ENCODE measurements around the gene FUT7.

Gene FUT7

DNA sequence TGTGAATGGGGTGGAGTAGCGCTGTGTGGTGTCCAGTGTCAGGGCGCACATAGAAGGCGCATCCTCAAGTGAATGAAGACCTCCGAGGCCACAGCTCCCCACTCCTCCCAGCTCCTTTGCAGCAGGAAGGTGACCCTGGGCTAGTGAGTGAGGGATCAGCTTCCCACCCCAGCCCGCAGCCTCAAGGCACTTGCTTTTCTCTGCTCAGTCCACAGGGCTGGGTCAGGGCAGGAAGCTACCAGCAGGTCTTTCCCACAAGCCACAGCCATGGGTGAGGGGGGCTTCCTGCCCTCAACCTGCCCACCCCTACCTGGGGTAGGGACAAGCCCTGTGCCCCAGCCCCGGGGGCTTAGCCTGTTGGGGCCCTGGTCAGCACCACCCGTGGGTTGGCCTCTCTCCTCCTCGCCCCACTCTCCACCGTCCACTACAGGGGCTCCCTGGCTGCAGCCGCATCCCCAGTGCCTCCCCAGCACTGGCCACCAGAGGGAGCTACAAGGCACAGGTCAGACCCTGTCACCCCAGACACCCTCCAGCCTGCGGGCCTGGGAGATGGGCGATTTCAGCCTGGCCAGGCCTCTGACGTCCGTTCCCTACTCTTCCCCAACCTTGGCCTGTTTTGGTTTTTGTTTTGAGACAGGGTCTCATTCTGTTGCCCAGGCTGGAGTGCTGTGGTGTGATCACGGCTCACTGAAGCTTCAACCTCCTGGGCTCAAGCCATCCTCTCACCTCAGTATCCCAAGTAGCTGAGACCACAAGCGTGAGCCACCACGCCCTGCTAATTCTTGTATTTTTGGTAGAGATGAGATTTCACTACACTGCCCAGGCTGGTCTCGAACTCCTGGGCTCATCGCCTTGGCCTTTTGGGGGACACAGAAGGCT is 2.6 kb downstream of the FUT7 start (continued):
- TF ChIP-seq BCL11B (tag by site-specific recombination; IDR thresholded peaks at IDR 0.05; ENCODE audit: low read depth) (peak; percentile 91), ZNF629 (tag by site-specific recombination; IDR thresholded peaks at IDR 0.05) (no peak), TRIM28 (IDR thresholded peaks at IDR 0.05; ENCODE audit: borderline replicate concordance, low read length) (no peak), ZNF792 (tag by site-specific recombination; IDR thresholded peaks at IDR 0.05) (no peak), ZNF670 (tag by site-specific recombination; IDR thresholded peaks at IDR 0.05; ENCODE audit: low read depth) (no peak), ZBTB17 (tag by site-specific recombination; IDR thresholded peaks at IDR 0.05) (no peak; the same call in 1 of the 2 replicates), ZNF768 (tag by site-specific recombination; IDR thresholded peaks at IDR 0.05) (no peak), ZNF324 (tag by site-specific recombination; IDR thresholded peaks at IDR 0.05) (no peak; the same call in 1 of the 2 replicates), ZNF830 (tag by site-specific recombination; IDR thresholded peaks at IDR 0.05; ENCODE audit: low read depth) (no peak), OSR2 (tag by site-specific recombination; IDR thresholded peaks at IDR 0.05) (no peak), ZNF776 (tag by site-specific recombination; IDR thresholded peaks at IDR 0.05; ENCODE audit: borderline replicate concordance) (no peak), SP2 (tag by site-specific recombination; IDR thresholded peaks at IDR 0.05) (peak; percentile 29), KLF16 (tag by site-specific recombination; IDR thresholded peaks at IDR 0.05) (no peak), ZNF596 (tag by site-specific recombination; IDR thresholded peaks at IDR 0.05) (no peak), KLF1 (tag by site-specific recombination; IDR thresholded peaks at IDR 0.05) (peak; percentile 32), ZNF221 (tag by site-specific recombination; IDR thresholded peaks at IDR 0.05; ENCODE audit: borderline replicate concordance) (no peak), ZNF555 (tag by site-specific recombination; conservative IDR thresholded peaks at IDR 0.05) (no peak), ZNF138 (tag by site-specific recombination; IDR thresholded peaks at IDR 0.05; ENCODE audit: borderline replicate concordance) (no peak), GLI2 (tag by site-specific recombination; IDR thresholded peaks at IDR 0.05; ENCODE audit: borderline replicate concordance, low read depth) (no peak), ZNF366 (tag by site-specific recombination; conservative IDR thresholded peaks at IDR 0.05) (no peak), ZNF132 (tag by site-specific recombination; IDR thresholded peaks at IDR 0.05; ENCODE audit: borderline replicate concordance) (no peak), ZNF121 (tag by site-specific recombination; IDR thresholded peaks at IDR 0.05) (no peak; the same call in 1 of the 2 replicates), ZNF558 (tag by site-specific recombination; IDR thresholded peaks at IDR 0.05) (no peak), ZFHX2 (tag by site-specific recombination; conservative IDR thresholded peaks at IDR 0.05) (no peak), ZNF157 (tag by site-specific recombination; IDR thresholded peaks at IDR 0.05) (no peak), ZNF416 (tag by site-specific recombination; IDR thresholded peaks at IDR 0.05) (no peak), ZNF114 (tag by site-specific recombination; IDR thresholded peaks at IDR 0.05) (no peak), ZNF211 (tag by site-specific recombination; IDR thresholded peaks at IDR 0.05; ENCODE audit: low read depth) (no peak)
- TF ChIP-seq, protein P1, sequence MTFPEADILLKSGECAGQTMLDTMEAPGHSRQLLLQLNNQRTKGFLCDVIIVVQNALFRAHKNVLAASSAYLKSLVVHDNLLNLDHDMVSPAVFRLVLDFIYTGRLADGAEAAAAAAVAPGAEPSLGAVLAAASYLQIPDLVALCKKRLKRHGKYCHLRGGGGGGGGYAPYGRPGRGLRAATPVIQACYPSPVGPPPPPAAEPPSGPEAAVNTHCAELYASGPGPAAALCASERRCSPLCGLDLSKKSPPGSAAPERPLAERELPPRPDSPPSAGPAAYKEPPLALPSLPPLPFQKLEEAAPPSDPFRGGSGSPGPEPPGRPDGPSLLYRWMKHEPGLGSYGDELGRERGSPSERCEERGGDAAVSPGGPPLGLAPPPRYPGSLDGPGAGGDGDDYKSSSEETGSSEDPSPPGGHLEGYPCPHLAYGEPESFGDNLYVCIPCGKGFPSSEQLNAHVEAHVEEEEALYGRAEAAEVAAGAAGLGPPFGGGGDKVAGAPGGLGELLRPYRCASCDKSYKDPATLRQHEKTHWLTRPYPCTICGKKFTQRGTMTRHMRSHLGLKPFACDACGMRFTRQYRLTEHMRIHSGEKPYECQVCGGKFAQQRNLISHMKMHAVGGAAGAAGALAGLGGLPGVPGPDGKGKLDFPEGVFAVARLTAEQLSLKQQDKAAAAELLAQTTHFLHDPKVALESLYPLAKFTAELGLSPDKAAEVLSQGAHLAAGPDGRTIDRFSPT (tag by site-specific recombination; IDR thresholded peaks at IDR 0.05): no peak
- TF ChIP-seq, protein P2, sequence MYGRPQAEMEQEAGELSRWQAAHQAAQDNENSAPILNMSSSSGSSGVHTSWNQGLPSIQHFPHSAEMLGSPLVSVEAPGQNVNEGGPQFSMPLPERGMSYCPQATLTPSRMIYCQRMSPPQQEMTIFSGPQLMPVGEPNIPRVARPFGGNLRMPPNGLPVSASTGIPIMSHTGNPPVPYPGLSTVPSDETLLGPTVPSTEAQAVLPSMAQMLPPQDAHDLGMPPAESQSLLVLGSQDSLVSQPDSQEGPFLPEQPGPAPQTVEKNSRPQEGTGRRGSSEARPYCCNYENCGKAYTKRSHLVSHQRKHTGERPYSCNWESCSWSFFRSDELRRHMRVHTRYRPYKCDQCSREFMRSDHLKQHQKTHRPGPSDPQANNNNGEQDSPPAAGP (tag by site-specific recombination; IDR thresholded peaks at IDR 0.05): no peak
- TF ChIP-seq, protein P3, sequence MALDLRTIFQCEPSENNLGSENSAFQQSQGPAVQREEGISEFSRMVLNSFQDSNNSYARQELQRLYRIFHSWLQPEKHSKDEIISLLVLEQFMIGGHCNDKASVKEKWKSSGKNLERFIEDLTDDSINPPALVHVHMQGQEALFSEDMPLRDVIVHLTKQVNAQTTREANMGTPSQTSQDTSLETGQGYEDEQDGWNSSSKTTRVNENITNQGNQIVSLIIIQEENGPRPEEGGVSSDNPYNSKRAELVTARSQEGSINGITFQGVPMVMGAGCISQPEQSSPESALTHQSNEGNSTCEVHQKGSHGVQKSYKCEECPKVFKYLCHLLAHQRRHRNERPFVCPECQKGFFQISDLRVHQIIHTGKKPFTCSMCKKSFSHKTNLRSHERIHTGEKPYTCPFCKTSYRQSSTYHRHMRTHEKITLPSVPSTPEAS (tag by site-specific recombination; IDR thresholded peaks at IDR 0.05): no peak
- TF ChIP-seq, protein P4, sequence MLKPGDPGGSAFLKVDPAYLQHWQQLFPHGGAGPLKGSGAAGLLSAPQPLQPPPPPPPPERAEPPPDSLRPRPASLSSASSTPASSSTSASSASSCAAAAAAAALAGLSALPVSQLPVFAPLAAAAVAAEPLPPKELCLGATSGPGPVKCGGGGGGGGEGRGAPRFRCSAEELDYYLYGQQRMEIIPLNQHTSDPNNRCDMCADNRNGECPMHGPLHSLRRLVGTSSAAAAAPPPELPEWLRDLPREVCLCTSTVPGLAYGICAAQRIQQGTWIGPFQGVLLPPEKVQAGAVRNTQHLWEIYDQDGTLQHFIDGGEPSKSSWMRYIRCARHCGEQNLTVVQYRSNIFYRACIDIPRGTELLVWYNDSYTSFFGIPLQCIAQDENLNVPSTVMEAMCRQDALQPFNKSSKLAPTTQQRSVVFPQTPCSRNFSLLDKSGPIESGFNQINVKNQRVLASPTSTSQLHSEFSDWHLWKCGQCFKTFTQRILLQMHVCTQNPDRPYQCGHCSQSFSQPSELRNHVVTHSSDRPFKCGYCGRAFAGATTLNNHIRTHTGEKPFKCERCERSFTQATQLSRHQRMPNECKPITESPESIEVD (tag by site-specific recombination; IDR thresholded peaks at IDR 0.05): no peak
- TF ChIP-seq, protein P5, sequence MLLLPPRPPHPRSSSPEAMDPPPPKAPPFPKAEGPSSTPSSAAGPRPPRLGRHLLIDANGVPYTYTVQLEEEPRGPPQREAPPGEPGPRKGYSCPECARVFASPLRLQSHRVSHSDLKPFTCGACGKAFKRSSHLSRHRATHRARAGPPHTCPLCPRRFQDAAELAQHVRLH (tag by site-specific recombination; IDR thresholded peaks at IDR 0.05): no peak
- TF ChIP-seq, protein P6, sequence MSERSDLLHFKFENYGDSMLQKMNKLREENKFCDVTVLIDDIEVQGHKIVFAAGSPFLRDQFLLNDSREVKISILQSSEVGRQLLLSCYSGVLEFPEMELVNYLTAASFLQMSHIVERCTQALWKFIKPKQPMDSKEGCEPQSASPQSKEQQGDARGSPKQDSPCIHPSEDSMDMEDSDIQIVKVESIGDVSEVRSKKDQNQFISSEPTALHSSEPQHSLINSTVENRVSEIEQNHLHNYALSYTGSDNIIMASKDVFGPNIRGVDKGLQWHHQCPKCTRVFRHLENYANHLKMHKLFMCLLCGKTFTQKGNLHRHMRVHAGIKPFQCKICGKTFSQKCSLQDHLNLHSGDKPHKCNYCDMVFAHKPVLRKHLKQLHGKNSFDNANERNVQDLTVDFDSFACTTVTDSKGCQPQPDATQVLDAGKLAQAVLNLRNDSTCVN (tag by site-specific recombination; optimal IDR thresholded peaks at IDR 0.05): no peak

Data from HEK293 (cell line).